ENCODE measurements around the gene RAB6A.
"Not testable (repeated sequence)": the region's sequence is repeated elsewhere in the genome, so short reads cannot be mapped to it uniquely, and the experiment has no call there.

Gene RAB6A

DNA sequence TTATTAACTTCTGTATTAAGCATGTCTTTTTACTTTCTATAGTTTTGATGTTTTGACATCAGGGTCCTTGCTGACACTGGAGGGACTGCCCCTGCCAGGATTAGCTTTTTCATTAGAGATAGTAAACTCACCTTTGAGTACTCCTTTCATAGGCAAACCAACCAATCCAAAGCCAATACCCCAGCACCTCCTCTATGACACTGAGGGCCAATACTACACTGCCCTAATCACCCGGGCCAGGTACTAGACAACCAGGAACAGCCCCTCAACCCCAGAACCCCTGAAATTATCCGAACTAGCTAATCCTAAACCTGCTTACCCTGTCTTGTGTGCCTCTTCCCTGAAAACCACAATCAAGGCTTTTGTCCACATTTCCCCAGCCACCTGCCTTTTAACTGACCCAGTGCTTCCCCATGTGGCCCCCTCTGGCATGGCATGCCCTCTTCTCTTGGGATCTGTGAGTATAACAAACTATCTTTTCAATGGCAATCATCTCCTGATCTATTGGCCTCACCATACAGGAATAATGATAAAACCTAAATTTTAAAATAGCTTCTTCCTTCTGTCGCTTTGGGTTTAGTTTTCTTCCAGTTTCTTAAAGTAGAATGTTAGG lies 31.2 kb downstream of the RAB6A start:
- no peak for DNase-seq (ENCODE audit: low read depth in 2 of 3, low spot score in 1 of 3)

DNA sequence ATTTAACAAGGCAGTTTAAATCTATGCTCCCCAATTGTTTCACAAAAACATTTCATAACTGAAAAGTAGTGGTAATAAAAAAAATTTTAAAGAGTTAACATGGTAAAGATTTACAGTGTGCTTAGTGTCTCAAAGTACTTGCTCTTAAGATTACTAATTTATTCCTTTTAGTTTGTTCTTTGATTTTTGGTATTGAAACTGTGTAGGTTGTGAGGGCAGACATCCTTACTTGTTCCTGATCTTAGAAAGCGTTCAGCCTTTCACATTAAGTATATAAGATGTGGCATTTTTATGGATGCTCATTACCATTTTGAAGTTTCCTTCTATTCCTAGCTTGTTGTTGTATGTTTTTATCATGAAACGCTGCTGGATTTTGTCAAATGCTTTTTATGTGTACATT lies 32.9 kb downstream of the RAB6A start:
- DNase-seq (ENCODE audit: low read depth in 2 of 3, low spot score in 1 of 3), result no peak

DNA sequence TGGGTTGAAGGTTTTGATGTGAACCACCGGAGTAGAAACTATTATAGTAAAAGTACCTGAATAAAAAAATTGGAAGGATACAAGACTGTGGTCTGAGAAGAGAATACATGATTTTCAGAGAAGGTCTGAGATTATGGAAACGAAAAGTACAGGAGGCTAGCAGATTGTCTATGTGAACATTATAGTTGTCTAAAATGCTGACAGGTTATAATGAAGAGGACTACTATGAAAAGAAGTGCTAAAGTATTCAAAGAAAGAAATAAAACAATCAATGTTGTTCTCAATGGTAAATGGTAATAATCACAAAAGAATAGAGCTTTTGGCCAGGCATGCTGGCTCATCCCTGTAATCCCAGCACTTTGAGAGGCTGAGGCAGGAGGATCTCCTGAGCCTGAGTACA lies 34.0 kb downstream of the RAB6A start:
- DNase-seq (ENCODE audit: low read depth in 2 of 3, low spot score in 1 of 3), result no peak

DNA sequence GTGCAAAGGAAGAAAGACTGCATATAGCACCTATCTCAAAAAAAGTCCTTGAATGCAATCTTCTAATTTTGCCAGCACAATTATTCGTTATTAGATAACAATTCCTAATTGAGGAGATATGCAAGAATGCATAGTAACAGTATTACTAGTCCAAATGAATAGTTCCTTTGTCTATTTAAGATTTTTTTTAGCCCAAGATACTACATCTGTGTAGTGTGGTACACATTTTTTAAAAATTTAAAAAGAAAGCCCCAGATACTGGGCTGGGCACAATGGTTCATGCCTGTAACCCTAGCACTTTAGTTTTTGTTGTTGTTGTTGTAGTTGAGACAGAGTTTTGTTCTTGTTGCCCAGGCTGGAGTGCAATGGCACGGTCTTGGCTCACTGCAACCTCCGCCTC lies 43.7 kb downstream of the RAB6A start:
- DNase-seq (ENCODE audit: low read depth in 2 of 3, low spot score in 1 of 3), result no peak

DNA sequence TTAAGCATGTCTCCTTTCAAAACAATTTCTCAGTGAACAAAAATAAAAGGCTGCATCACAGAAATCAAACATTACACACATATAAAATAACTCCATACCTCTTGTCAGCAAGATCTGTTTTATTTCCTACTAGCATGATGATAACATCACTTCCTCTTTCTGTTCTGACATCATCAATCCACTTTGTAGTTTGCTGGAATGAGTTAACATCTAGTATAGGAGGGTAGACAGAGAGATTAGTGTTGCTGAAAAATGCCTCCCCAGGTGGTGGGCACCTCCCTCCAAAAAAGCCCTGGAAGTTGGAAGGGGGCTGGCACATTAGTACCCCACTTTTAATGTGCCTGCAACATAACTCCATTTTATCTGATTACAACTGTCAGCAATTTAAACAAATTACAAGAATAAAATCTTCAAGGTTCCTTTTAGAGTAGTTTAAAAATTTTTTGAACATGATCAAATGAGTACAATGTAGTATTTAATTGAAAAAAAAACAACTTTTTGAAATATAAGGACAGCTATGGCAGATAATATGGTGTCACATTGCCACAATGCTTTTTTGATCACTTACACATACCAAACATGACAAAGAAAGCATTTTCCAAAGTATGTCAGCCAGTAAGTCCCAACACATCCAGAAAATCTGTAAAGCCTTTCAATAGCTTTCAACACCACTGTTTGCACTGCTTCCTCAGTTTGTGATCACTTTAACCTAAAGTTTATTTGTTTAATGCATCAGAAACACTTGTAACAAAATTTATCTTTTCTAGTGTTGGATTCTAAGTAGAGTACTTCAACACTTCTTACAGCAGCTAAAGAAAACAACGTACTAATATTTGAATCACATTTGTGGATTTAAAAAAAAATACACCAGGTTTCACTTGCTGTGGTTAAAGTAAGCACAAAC lies 44.5 kb downstream of the RAB6A start:
- DNase-seq (ENCODE audit: low read depth in 2 of 3, low spot score in 1 of 3), result no peak

DNA sequence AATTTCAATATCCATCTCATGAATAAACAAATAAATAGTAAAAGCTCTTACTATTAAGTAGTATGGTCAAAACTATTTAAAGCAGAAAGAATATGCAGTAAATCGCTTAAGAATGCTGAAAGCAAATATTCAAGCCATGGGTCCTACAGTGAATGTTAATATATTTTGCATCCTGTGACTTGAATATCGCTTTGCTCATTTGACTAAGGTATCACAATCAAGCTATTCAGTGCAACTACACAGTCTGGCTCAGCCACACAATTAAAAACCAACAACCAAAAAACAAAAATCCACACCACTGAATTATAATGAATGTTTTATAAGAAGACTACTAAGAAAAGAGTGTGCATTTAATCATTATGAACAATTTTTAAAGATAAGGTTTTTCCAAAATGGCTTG lies 45.3 kb downstream of the RAB6A start:
- no peak for DNase-seq (ENCODE audit: low read depth in 2 of 3, low spot score in 1 of 3)

DNA sequence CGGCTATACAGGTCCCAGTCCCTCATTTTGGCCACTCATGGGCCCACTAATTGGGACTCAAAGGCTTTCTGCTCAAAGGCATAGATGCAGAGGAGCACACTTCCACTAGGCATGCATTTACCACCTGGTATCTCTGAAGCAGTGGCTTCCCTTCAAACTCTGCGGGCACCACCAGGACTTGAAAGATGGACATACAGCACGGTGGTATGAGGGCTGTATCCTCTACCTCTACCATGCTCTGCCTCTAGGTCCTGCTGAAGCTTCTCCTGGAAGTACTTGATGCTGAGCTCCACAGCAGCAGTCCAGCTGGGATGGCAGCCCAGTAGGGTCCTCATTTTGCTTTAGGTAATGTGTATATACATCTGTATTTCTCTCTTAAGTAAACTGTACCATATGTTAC lies 49.9 kb downstream of the RAB6A start:
- DNase-seq (ENCODE audit: low read depth in 2 of 3, low spot score in 1 of 3), result no peak

DNA sequence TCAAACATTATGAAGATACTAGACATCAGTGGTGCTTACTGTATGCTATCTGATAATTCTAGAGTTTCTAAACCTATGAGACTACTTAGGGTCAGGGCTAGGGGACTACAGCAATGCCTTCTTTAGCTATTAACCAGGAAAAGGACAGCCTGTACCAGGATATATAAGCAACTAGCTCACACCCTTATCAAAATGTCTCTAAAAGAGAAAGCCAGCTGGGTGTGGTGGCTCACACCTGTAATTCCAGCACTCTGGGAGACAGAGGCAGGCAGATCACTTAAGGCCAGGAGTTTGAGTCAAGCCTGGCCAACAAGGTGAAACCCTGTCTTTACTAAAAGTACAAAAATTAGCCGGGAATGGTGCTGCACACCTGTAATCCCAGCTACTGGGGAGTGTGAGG lies 55.8 kb downstream of the RAB6A start:
- DNase-seq (ENCODE audit: low read depth in 2 of 3, low spot score in 1 of 3), result no peak

DNA sequence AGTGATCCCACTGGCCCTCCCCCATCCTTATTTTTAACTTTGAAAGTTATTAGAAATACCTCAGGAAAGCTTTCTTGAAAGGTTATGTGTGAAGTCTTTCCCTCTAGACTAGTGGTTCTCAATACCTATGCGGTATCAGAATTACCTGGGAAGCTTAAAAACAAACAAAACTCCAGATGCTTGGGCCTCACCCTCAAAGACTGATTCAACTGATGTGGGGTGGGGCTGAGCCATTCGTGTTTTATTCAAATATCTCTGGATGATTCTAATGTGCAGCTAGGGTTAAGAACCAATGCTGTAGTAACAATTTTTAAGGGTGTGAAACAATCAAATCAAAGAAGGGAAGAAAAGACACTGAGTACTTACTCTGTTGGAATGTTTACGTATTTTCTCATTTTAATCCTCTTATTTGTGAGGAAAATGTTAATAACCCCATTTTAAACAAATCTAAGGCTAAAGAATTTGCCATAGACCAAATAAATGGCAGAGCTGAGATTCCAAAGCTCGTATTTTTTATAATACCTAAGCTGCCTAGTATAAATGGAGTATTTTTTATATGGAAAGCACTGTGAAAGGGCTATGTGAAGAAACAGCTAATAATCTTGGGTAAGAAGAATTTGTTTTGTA lies 66.9 kb downstream of the RAB6A start:
- no peak for DNase-seq (ENCODE audit: low read depth in 2 of 3, low spot score in 1 of 3)

DNA sequence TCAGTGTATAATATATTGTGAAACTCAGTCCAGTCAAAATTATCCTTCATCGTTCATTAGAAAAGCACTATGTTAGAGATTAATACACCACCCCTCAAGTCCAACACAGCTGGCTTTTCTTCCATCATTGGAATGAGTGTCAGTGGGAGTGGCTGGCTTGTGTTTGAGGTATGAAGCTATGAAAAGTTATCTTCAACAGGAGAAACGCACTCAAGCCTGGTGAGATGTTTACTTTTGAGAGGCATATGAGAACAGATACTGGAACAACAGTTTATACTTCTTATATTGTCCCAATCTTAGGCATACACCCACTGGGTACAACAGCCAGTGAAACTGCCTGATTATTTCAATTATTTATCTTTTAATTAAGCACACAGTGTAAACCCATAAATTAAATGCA lies 80.2 kb downstream of the RAB6A start:
- DNase-seq (ENCODE audit: low read depth in 2 of 3, low spot score in 1 of 3), result no peak

DNA sequence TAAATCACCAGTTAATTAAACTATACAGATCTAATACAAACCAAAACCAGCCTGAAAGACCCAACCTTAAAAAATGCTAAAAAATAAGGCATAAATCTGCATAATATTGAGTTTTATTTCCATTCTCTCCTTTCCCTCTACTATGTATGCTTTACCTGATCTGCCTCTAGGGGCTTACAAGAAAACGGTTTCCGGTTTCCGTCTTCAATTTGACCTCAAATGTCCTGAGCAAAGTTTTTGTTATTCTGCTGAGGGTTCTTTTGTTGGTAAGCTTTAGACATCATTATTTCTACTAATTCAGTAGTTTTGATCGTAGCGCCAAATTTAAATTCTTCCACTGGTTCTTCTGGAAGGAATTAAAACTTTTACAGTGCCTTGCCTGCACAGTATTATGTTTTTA lies 84.3 kb downstream of the RAB6A start:
- DNase-seq (ENCODE audit: low read depth in 2 of 3, low spot score in 1 of 3), result not testable (repeated sequence)

DNA sequence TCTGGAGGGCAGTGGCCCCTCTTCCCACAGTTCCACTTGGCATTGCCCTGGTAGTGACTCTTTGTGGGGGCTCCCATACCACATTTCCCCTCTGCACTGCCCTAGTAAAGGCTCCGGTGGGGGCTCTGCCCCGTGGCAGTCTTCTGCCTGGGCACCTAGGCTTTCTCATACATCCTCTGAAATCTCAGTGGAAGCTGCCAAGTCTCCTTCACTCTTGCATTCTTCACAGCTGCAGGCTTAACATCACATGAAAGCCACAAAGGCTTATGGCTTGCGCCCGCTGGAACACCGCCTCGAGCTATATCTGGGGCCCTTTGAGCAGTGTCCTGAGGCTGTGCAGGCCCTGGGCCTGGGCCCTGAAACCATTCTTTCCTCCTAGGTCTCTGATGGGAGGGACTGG lies 89.2 kb downstream of the RAB6A start:
- DNase-seq (ENCODE audit: low read depth in 2 of 3, low spot score in 1 of 3), result no peak

DNA sequence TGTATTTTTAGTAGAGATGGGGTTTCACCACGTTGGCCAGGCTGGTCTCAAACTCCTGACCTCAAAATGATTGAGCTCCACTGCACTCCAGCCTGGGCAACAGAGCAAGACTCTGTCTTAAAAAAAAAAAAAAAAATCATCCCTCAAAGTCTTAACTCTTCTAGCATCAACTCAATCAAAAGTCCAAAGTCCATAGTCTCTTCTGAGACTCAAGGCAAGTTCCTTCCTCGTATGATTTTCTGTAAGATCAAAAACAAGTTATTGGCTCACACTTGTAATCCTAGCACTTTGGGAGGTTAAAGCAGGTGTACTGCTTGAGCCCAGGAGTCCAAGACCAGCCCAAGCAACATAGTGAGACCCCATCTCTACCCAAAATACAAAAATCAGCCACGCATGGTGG lies 90.1 kb downstream of the RAB6A start:
- DNase-seq (ENCODE audit: low read depth in 2 of 3, low spot score in 1 of 3), result no peak

DNA sequence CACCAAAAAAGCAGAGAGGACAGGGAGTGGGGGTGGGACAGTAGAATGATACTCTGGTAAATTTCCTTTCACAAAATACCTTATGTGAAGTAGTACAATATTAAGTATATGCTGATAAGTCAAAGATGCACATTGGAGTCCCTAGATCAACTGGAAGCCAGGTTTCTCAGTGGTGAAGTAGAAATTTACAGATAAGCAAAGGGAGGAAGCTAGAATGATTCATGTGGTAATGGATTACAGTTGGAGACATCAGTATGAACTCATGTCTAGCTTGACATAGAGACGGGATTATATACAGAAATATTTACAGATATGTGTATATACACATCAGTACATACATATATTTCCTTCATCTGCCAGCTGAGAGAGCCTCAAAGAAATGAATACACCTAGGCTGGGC lies 93.0 kb downstream of the RAB6A start:
- DNase-seq (ENCODE audit: low read depth in 2 of 3, low spot score in 1 of 3), result no peak

DNA sequence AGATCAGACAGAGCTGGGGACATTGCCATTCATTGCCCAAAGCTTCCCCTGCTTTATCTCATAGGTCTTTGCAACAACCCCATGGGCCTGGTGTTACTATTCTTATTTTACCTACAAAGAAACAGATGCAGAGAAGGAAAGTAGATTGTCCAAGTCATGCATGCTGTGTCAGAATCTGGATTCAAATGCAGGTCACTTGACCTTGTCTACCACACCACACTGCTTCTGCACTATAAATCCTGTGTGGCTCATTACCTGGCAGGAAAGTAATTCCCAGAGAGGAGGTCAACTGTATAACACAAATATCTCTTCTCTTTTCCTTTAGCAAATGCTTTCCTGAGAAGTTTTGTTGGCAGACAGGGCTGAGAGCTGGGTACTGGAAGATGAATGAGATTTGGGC lies 96.0 kb downstream of the RAB6A start:
- no peak for DNase-seq (ENCODE audit: low read depth in 2 of 3, low spot score in 1 of 3)

DNA sequence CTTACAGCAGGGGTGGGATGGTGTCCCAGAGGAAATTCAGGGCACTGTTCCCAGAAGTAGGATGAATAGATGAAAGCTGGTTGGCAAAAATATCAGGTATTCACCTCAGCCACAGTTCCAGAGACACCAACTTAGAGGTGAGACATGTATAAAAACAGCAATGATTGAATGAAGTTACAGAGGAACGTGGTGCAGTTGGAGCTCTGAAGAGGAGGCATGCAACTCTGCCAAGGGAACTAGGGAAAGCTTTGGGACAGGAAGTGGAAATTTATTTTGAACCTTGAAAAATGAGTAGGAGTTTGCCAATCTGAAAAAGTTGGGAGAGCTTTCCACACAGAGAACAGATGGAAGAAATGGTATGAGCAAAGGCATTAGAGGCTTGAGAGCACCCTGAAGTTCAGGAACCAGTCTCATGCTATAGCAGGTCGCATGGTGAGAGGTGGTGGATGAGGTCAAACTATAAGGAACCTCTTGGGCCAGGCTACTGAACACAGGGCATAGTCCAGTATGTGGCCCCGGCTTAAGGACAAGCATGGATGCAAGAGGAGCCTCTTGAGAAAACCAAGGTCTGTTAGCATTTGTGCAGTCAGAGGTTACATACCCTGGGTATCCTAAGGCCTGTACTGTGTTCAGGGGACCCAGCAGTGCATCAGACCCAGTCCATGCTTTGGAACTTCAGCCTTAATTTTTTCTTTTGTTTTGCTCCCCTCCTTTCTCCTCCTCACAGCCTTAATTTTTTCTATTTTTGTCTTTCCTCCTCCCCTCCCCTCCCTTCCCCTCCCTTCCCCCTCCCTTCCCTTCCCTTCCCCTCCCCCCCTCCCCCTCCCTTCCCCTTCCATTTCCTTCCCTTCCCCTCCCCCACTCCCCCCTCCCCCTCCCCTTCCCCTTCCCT lies 97.0 kb downstream of the RAB6A start:
- no peak for DNase-seq (ENCODE audit: low read depth in 2 of 3, low spot score in 1 of 3)

DNA sequence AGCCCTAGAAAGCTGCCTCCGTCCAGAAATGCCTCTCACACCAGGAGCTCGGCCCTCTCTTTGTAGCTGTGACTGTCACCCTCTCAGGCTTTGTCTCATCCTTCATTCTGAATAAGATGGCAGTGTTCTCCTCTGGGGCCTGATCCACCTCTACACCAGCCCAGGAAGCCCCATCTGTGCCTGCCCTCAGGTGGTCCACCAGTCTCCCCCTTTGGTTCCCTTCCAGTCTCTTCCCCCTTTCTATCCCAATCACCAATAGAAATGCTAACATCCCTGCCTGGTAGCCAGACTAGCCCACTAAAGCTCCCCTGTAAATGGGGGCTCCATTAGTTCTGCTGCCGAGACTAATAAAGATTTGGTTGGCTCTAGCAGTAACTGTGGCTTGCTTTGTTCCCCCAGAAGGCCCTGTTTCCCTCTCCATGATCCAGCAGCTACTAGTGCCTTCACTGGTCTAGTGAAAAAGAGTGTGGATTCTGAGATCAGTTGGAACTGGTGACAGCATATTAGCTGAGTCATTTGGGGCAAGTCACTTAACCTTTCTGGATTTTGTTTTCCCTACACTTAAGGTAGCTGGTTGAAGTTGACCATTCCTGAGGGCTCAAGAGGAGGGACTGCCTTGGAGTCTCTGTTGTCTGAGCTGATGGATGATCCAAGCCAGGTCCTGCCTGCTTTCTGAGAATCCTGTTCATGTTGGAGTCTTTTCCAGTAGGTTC lies 98.3 kb downstream of the RAB6A start:
- no peak for DNase-seq (ENCODE audit: low read depth in 2 of 3, low spot score in 1 of 3)

DNA sequence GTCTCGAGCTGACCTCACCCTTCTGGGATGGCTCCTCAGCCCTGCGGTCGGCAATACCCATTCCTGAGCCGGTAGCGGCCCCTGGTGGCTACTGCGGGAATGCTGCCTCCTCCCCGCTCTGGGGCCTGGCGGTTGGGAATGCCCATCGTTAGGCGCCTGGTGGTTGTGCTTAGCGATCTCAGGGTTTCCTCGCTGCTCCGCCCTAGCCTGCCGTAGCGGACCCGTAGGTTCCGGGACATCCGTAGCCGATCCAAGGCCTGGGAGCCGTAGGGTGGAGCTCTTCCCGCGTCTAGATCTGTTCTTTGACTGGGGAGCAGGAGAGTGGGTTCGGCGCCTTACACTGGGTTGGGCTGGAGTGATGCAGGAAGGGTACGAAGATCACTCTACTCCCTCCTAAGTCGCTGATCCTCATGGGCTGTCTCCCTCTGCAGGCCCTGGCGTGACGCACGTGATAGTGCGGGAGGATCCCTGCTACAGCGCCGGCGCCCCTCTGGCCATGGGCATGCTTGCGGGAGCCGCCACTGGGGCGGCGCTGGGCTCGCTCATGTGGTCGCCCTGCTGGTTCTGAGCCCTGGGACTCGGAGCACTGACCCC lies 99.7 kb downstream of the RAB6A start:
- peak; percentile 76 to 92 (median 85) for DNase-seq (ENCODE audit: low read depth in 2 of 3, low spot score in 1 of 3)

DNA sequence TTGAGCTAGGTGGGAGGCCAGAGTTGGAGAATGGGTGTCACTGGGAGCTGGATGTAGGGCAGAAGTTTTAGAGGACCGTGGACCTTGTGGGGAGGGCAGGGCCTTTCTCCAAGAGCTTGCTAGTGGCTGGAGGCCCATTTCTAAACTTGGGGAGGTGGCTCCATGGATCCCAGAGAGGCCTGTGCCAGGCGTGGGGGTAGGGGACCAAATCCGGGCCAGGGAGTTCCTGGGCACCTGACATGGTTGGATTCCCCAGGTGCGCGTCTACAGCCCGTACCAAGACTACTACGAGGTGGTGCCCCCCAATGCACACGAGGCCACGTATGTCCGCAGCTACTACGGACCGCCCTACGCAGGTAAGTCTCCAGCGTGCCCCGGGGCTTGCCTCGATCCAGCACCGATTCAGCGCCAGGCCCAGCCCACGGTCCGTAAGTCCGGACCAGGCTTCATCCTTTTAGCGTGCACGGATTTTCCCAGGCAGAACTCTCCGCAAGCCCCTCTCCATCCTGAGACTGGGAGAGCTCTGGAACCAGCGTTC lies 100.3 kb downstream of the RAB6A start:
- no peak for DNase-seq (ENCODE audit: low read depth in 2 of 3, low spot score in 1 of 3)

DNA sequence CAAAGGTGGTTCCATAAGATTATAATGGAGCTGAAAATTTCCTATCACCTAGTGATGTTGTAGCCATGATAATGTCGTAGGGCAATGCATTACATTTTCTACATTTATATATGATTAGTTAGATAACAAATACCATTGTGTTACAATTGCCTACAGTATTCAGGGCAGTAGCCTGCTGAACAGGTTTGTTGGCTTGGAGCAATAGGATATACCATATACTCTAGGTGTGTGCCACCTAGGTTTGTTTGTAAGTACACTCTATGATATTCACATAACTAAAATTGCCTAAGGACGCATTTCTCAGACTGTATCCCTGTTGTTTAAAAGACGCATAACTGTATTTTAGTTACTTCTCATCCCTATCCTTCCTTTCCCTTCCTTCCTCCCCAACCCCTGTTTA lies 100.9 kb downstream of the RAB6A start:
- DNase-seq (ENCODE audit: low read depth in 2 of 3, low spot score in 1 of 3), result no peak
